ENCODE measurements around the gene ADGRV1. TPM values are rescaled to one million over a fixed set of nuclear protein-coding genes. Genes with fewer than 3 reads are reported as not detected.
"Not testable (repeated sequence)": the region's sequence is repeated elsewhere in the genome, so short reads cannot be mapped to it uniquely, and the experiment has no call there.

ADGRV1 gene
- total and polyA plus RNA-seq, 2 experiments from 2014 or later, result 15.5 to 19.6 TPM

- Histone ChIP-seq H3K4me1 (ENCODE audit: low read depth) (no peaks in the 10 kb centered on the region), H3K27ac (no peak overlapping the region), H3K36me3 (no peaks in the 10 kb centered on the region), H3K9me3 (ENCODE audit: low read depth) (peaks cover 2% of the 10 kb centered on the region), H3K27me3 (no peaks in the 10 kb centered on the region), H3K4me3 (no peak overlapping the region)
- no peak for DNase-seq (ENCODE audit: low read depth in 1 of 2, low spot score in 1 of 2)
- TF ChIP-seq CTCF (IDR thresholded peaks at IDR 0.05; ENCODE audit: low read depth, low read length), result no peak
Observed at GRCh38 chr5:91049112-91049511, 490.5 kb downstream of the ADGRV1 start.

GRCh38 chr5:91049800-91050199, 491.2 kb downstream of the ADGRV1 start:
- Histone ChIP-seq H3K27me3 (no peaks in the 10 kb centered on the region), H3K9me3 (ENCODE audit: low read depth) (no peaks in the 10 kb centered on the region), H3K27ac (no peak overlapping the region), H3K4me1 (ENCODE audit: low read depth) (no peaks in the 10 kb centered on the region), H3K36me3 (no peaks in the 10 kb centered on the region), H3K4me3 (no peak overlapping the region)
- peak in 1 of 2 donors; percentile 45 for DNase-seq (ENCODE audit: low read depth in 1 of 2, low spot score in 1 of 2)
- TF ChIP-seq CTCF (IDR thresholded peaks at IDR 0.05; ENCODE audit: low read depth, low read length), result no peak

- not testable (repeated sequence) for H3K27me3 ChIP-seq; H3K9me3 ChIP-seq (ENCODE audit: low read depth); H3K4me1 ChIP-seq (ENCODE audit: low read depth); H3K27ac ChIP-seq; H3K36me3 ChIP-seq; H3K4me3 ChIP-seq; DNase-seq (ENCODE audit: low read depth in 1 of 2, low spot score in 1 of 2)
Observed at GRCh38 chr5:91052411-91052810, 493.8 kb downstream of the ADGRV1 start.

GRCh38 chr5:91052977-91053740, 494.6 kb downstream of the ADGRV1 start:
- Histone ChIP-seq H3K4me3 (no peak overlapping the region), H3K9me3 (ENCODE audit: low read depth) (no peaks in the 10 kb centered on the region), H3K27me3 (no peaks in the 10 kb centered on the region), H3K4me1 (ENCODE audit: low read depth) (peaks cover 8% of the 10 kb centered on the region), H3K36me3 (no peaks in the 10 kb centered on the region), H3K27ac (no peak overlapping the region)
- TF ChIP-seq CTCF (IDR thresholded peaks at IDR 0.05; ENCODE audit: low read depth, low read length), result no peak
- DNase-seq (ENCODE audit: low read depth in 1 of 2, low spot score in 1 of 2), result peak in 1 of 2 donors; percentile 18

GRCh38 chr5:91053741-91054025, 495.1 kb downstream of the ADGRV1 start:
- no peaks in the 10 kb centered on the region for H3K27me3 ChIP-seq
- H3K4me3 ChIP-seq, result no peak overlapping the region
- H3K27ac ChIP-seq, result no peak overlapping the region
- TF ChIP-seq CTCF (IDR thresholded peaks at IDR 0.05; ENCODE audit: low read depth, low read length), result no peak
- H3K36me3 ChIP-seq, result no peaks in the 10 kb centered on the region
- no peaks in the 10 kb centered on the region for H3K9me3 ChIP-seq (ENCODE audit: low read depth)
- peaks cover 13% of the 10 kb centered on the region for H3K4me1 ChIP-seq (ENCODE audit: low read depth)
- DNase-seq (ENCODE audit: low read depth in 1 of 2, low spot score in 1 of 2), result peak in 1 of 2 donors; percentile 3

- peak overlapping the region; percentile 74 for H3K27ac ChIP-seq
- TF ChIP-seq CTCF (IDR thresholded peaks at IDR 0.05; ENCODE audit: low read depth, low read length), result no peak
- no peak overlapping the region for H3K4me3 ChIP-seq
- no peaks in the 10 kb centered on the region for H3K36me3 ChIP-seq
- peaks cover 20% of the 10 kb centered on the region for H3K4me1 ChIP-seq (ENCODE audit: low read depth)
- no peaks in the 10 kb centered on the region for H3K27me3 ChIP-seq
- DNase-seq (ENCODE audit: low read depth in 1 of 2, low spot score in 1 of 2), result peak in 1 of 2 donors; percentile 47
- H3K9me3 ChIP-seq (ENCODE audit: low read depth), result no peaks in the 10 kb centered on the region
Observed at GRCh38 chr5:91058155-91058554, 499.6 kb downstream of the ADGRV1 start.
